ENCODE data around the gene TYK2. TPM values are rescaled to one million over a fixed set of nuclear protein-coding genes. Genes with fewer than 3 reads are reported as not detected.
"Not testable (repeated sequence)": the region's sequence is repeated elsewhere in the genome, so short reads cannot be mapped to it uniquely, and the experiment has no call there.

The TYK2 gene
- total and polyA plus RNA-seq, 2 of the 4 experiments (the other 2 are of a cell fraction), result 40.9 to 97.9 TPM

DNA sequence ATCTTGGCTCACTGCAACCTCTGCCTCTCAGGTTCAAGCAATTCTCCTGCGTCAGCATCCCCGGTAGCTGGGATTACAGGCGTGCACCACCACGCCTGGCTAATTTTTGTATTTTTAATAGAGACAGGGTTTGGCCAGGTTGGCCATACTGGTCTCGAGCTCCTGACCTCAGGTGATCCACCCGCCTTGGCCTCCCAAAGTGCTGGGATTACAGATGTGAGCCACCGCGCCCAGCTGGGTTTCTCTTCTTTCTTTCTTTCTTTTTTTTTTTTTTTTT, 2.8 kb upstream of the TYK2 start:
- ATAC-seq (ENCODE audit: low read depth); H3K56ac ChIP-seq (ENCODE audit: extremely low read depth, insufficient read depth, low read length); H4K5ac ChIP-seq (ENCODE audit: low read depth, low read length); H3K23ac ChIP-seq (ENCODE audit: low read depth, low read length); H3K27ac ChIP-seq (ENCODE audit: insufficient read depth, low read length); H2BK15ac ChIP-seq (ENCODE audit: low read depth, low read length); H3K27me3 ChIP-seq (ENCODE audit: control insufficient read depth, insufficient read depth, low read length); H2AK9ac ChIP-seq (replicated peaks; ENCODE audit: low read depth, low read length, poor library complexity); H3K18ac ChIP-seq (ENCODE audit: low read depth, low read length); H2AK5ac ChIP-seq (ENCODE audit: low read depth, low read length); intact Hi-C loops (cut with micrococcal nuclease); POLR2A ChIA-PET (ENCODE audit: unreplicated experiment); H3K9me1 ChIP-seq (ENCODE audit: insufficient read depth, low read length); H2BK20ac ChIP-seq (ENCODE audit: low read depth, low read length); H3K4ac ChIP-seq (ENCODE audit: low read depth, low read length); DNase-seq; H3K36me3 ChIP-seq (ENCODE audit: control insufficient read depth, insufficient read depth, low read length); BruUV-seq (replicated peaks); H3K4me2 ChIP-seq (ENCODE audit: low read depth, low read length); H2BK5ac ChIP-seq (ENCODE audit: low read depth, low read length, poor library complexity, severe bottlenecking); H2AFZ ChIP-seq (replicated peaks; ENCODE audit: low read length, poor library complexity); H3K9ac ChIP-seq (ENCODE audit: low read depth, low read length); H3K4me3 ChIP-seq (ENCODE audit: insufficient read depth, low read depth, low read length); H4K20me1 ChIP-seq (ENCODE audit: insufficient read depth, low read length); H3K4me1 ChIP-seq (ENCODE audit: control insufficient read depth, insufficient read depth, low read length); H2BK120ac ChIP-seq (ENCODE audit: low read depth, low read length); H3K9me3 ChIP-seq (ENCODE audit: control insufficient read depth, insufficient read depth, low read length); H4K8ac ChIP-seq (ENCODE audit: low read depth in 2 of 2, low read length in 2 of 2); H4K91ac ChIP-seq (ENCODE audit: insufficient read depth, low read depth, low read length); H3K14ac ChIP-seq (replicated peaks; ENCODE audit: low read depth, low read length); dilution Hi-C loops (cut with HindIII; ENCODE audit: low sequenced_read_pairs, unreplicated experiment): not testable (repeated sequence)
- CTCF ChIA-PET, result interaction anchor here (1.0 kb wide), 1 partner anchor 118 kb away, joined by 3 read pairs; no protein-coding TSS in a partner anchor
- no CpG with 5 or more reads among the region's 8 CpGs for WGBS, 2 experiments (ENCODE audit: extremely low coverage in 2 of 2, insufficient read length in 1 of 2)
- in situ Hi-C loops (cut with MboI; ENCODE audit: low sequenced_read_pairs), result loop anchor here (10.0 kb wide), 1 partner anchor 458 kb away; no protein-coding TSS in a partner anchor
- H3K79me1 ChIP-seq (ENCODE audit: low read depth in 1 of 2, low read length in 2 of 2), result peaks cover 9 to 23% of the 10 kb centered on the region in 2 experiments; a peak in 3 of 4 replicates

Data from IMR-90 (cell line).